GM23338 (cell line): ENCODE results near the gene NINJ2. TPM values are rescaled to one million over a fixed set of nuclear protein-coding genes. Genes with fewer than 3 reads are reported as not detected.

Experiments used
- ATAC-seq: fragments of 200-7000 bp; cut with Tn5 transposase; 3 replicates; pipeline ENCODE4 v1.9.1; 2020
- DNase-seq: peaks from one replicate; pipeline ENCODE4 v3.0.0-alpha.2; 2015; ENCODE audit warnings: low spot score
- H2AFZ ChIP-seq: fragments of 200-600 bp; sonication (generic); 2 replicates; pipeline ENCODE4 v1.8.0; 2016; ENCODE audit warnings: antibody characterized with exemption, mild to moderate bottlenecking, moderate library complexity
- H3F3A ChIP-seq: fragments of 200-600 bp; sonication (generic); replicated peaks from 2 replicates; pipeline ENCODE4 v1.8.0; 2017; ENCODE audit warnings: antibody characterized with exemption, mixed run types, low read depth
- H3K27ac ChIP-seq: fragments of 200-600 bp; sonication (generic); 2 replicates; pipeline ENCODE4 v1.6.1; 2016; ENCODE audit warnings: low read depth
- H3K27me3 ChIP-seq: fragments of 200-600 bp; sonication (generic); 2 replicates; pipeline ENCODE4 v1.8.0; 2016; ENCODE audit warnings: mild to moderate bottlenecking, mixed run types, moderate library complexity; ENCODE audit not compliant: insufficient read depth
- H3K36me3 ChIP-seq: fragments of 200-600 bp; sonication (generic); 2 replicates; pipeline ENCODE4 v1.8.0; 2016; ENCODE audit warnings: mild to moderate bottlenecking; ENCODE audit not compliant: insufficient read depth
- H3K4me1 ChIP-seq: fragments of 200-600 bp; sonication (generic); 2 replicates; pipeline ENCODE4 v1.8.0; 2016; ENCODE audit warnings: mild to moderate bottlenecking, moderate library complexity; ENCODE audit not compliant: insufficient read depth
- H3K4me2 ChIP-seq: fragments of 200-600 bp; sonication (generic); 2 replicates; pipeline ENCODE4 v1.7.1; 2017; ENCODE audit warnings: mixed run types
- H3K4me3 ChIP-seq: fragments of 200-600 bp; sonication (generic); 2 replicates; pipeline ENCODE4 v1.6.1; 2016; ENCODE audit warnings: mixed run types
- H3K79me2 ChIP-seq: fragments of 200-600 bp; sonication (generic); replicated peaks from 2 replicates; pipeline ENCODE4 v1.8.0; 2017; ENCODE audit warnings: mild to moderate bottlenecking; ENCODE audit not compliant: insufficient read depth
- H3K9me2 ChIP-seq: fragments of 200-600 bp; sonication (generic); 2 replicates; pipeline ENCODE4 v1.8.0; 2017; ENCODE audit not compliant: insufficient read depth
- H4K20me1 ChIP-seq: fragments of 200-600 bp; sonication (generic); replicated peaks from 2 replicates; pipeline ENCODE4 v1.8.0; 2017; ENCODE audit warnings: mild to moderate bottlenecking; ENCODE audit not compliant: insufficient read depth
- H3K27ac Mint-ChIP-seq: 2 replicates; pipeline ENCODE4 v1.8.0; 2020; ENCODE audit warnings: inconsistent platforms, mild to moderate bottlenecking, moderate library complexity, mixed read lengths
- H3K27me3 Mint-ChIP-seq: 3 replicates; pipeline ENCODE4 v1.8.0; 2022; ENCODE audit warnings: low read depth, mild to moderate bottlenecking, moderate library complexity, mixed read lengths, inconsistent platforms; ENCODE audit not compliant: insufficient read depth, poor library complexity
- H3K36me3 Mint-ChIP-seq: 3 replicates; pipeline ENCODE4 v1.8.0; 2021; ENCODE audit warnings: low read depth, mild to moderate bottlenecking, inconsistent platforms, moderate library complexity, mixed read lengths
- H3K4me1 Mint-ChIP-seq: 3 replicates; pipeline ENCODE4 v1.8.0; 2020; ENCODE audit warnings: mild to moderate bottlenecking, inconsistent platforms, mixed read lengths
- H3K4me3 Mint-ChIP-seq: 3 replicates; pipeline ENCODE4 v1.8.0; 2021; ENCODE audit warnings: moderate library complexity, mild to moderate bottlenecking, inconsistent platforms, mixed read lengths
- H3K9me3 Mint-ChIP-seq: 3 replicates; pipeline ENCODE4 v1.8.0; 2020; ENCODE audit warnings: moderate library complexity, mild to moderate bottlenecking, inconsistent platforms, mixed read lengths
- CREB1 ChIP-seq: fragments of 250-450 bp; sonication (Bioruptor Pico); IDR thresholded peaks from 2 replicates; pipeline ENCODE4 v1.5.0; 2020; ENCODE audit warnings: low read depth, mild to moderate bottlenecking, moderate library complexity
- CTCF ChIP-seq, 2 experiments: fragments of 200-600 bp in 1 of 2; sonication (generic) in 1 of 2; conservative IDR thresholded peaks; 2 replicates each; pipeline versions ENCODE4 v1.5.1 to v1.6.1; 2016 to 2017; ENCODE audit warnings: antibody characterized with exemption in 2 of 2, low read depth in 2 of 2, mild to moderate bottlenecking in 2 of 2, moderate library complexity in 1 of 2
- EZH2 ChIP-seq: fragments of 200-600 bp; sonication (generic); IDR thresholded peaks from one replicate; pipeline ENCODE4 v1.8.0; 2017; ENCODE audit warnings: antibody characterized with exemption, mild to moderate bottlenecking, low read depth; ENCODE audit not compliant: unreplicated experiment
- EZH2phosphoT487 ChIP-seq: fragments of 200-600 bp; sonication (generic); IDR thresholded peaks from one replicate; pipeline ENCODE4 v1.8.1; 2018; ENCODE audit warnings: antibody characterized with exemption; ENCODE audit not compliant: unreplicated experiment
- JUNB ChIP-seq: IDR thresholded peaks from one replicate; pipeline ENCODE4 v1.6.1; 2016; ENCODE audit warnings: antibody characterized with exemption; ENCODE audit not compliant: unreplicated experiment
- NANOG ChIP-seq: IDR thresholded peaks from 2 replicates; pipeline ENCODE4 v1.6.1; 2016; ENCODE audit warnings: antibody characterized with exemption, borderline replicate concordance
- POLR2AphosphoS5 ChIP-seq: IDR thresholded peaks from 2 replicates; pipeline ENCODE4 v1.6.1; 2016; ENCODE audit warnings: antibody characterized with exemption, low read depth
- REST ChIP-seq: IDR thresholded peaks from one replicate; pipeline ENCODE4 v1.6.1; 2018; ENCODE audit warnings: antibody characterized with exemption; ENCODE audit not compliant: unreplicated experiment
- STAT1 ChIP-seq: IDR thresholded peaks from one replicate; pipeline ENCODE4 v1.6.1; 2016; ENCODE audit warnings: antibody characterized with exemption; ENCODE audit not compliant: unreplicated experiment
- ZNF114 ChIP-seq: fragments of 250-450 bp; sonication (Bioruptor Pico); IDR thresholded peaks from 2 replicates; pipeline ENCODE4 v1.5.0; 2020; ENCODE audit warnings: mild to moderate bottlenecking, moderate library complexity
- ZNF331 ChIP-seq: fragments of 250-450 bp; sonication (Bioruptor Pico); IDR thresholded peaks from 2 replicates; pipeline ENCODE4 v1.5.0; 2020; ENCODE audit warnings: low read depth, mild to moderate bottlenecking, moderate library complexity
- polyA plus RNA-seq: library from polyadenylated mRNA; unstranded; fragments of >200 nt; fragmentation: Nextera tagmentation; extraction: Ambion mirVana; gene quantifications from 2 replicates; pipeline ENCODE4 v1.2.1, GENCODE V29; 2016
- total RNA-seq: library from RNA; depleted of rRNA; stranded (reverse); fragments of >200 nt; shearing (Covaris generic); gene quantifications from 2 replicates; pipeline ENCODE4 v1.2.3, GENCODE V29; 2014
- TF ChIP-seq, protein P1 (sequence below): IDR thresholded peaks from 2 replicates; pipeline ENCODE4 v1.6.1; 2016; ENCODE audit warnings: antibody characterized with exemption
- TF ChIP-seq, protein P2 (sequence below): fragments of 250-450 bp; sonication (Bioruptor Pico); IDR thresholded peaks from 2 replicates; pipeline ENCODE4 v1.5.0; 2020; ENCODE audit warnings: mild to moderate bottlenecking, moderate library complexity

The NINJ2 gene
- total and polyA plus RNA-seq, 2 experiments from 2014 or later, result 0.94 to 2.6 TPM

GRCh38 chr12:572532-572899 lies 90.7 kb downstream of the NINJ2 start:
- ATAC-seq (no peak), DNase-seq (no peak)
- TF ChIP-seq NANOG, result no peak
- TF ChIP-seq POLR2AphosphoS5, result no peak
- TF ChIP-seq, protein P1, sequence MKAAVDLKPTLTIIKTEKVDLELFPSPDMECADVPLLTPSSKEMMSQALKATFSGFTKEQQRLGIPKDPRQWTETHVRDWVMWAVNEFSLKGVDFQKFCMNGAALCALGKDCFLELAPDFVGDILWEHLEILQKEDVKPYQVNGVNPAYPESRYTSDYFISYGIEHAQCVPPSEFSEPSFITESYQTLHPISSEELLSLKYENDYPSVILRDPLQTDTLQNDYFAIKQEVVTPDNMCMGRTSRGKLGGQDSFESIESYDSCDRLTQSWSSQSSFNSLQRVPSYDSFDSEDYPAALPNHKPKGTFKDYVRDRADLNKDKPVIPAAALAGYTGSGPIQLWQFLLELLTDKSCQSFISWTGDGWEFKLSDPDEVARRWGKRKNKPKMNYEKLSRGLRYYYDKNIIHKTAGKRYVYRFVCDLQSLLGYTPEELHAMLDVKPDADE, result no peak
- TF ChIP-seq ZNF331 (CRISPR knock-in tag), result no peak
- no peak for TF ChIP-seq CREB1 (CRISPR knock-in tag)
- no peak for TF ChIP-seq EZH2phosphoT487
- TF ChIP-seq EZH2, result no peak
- TF ChIP-seq, protein P2, sequence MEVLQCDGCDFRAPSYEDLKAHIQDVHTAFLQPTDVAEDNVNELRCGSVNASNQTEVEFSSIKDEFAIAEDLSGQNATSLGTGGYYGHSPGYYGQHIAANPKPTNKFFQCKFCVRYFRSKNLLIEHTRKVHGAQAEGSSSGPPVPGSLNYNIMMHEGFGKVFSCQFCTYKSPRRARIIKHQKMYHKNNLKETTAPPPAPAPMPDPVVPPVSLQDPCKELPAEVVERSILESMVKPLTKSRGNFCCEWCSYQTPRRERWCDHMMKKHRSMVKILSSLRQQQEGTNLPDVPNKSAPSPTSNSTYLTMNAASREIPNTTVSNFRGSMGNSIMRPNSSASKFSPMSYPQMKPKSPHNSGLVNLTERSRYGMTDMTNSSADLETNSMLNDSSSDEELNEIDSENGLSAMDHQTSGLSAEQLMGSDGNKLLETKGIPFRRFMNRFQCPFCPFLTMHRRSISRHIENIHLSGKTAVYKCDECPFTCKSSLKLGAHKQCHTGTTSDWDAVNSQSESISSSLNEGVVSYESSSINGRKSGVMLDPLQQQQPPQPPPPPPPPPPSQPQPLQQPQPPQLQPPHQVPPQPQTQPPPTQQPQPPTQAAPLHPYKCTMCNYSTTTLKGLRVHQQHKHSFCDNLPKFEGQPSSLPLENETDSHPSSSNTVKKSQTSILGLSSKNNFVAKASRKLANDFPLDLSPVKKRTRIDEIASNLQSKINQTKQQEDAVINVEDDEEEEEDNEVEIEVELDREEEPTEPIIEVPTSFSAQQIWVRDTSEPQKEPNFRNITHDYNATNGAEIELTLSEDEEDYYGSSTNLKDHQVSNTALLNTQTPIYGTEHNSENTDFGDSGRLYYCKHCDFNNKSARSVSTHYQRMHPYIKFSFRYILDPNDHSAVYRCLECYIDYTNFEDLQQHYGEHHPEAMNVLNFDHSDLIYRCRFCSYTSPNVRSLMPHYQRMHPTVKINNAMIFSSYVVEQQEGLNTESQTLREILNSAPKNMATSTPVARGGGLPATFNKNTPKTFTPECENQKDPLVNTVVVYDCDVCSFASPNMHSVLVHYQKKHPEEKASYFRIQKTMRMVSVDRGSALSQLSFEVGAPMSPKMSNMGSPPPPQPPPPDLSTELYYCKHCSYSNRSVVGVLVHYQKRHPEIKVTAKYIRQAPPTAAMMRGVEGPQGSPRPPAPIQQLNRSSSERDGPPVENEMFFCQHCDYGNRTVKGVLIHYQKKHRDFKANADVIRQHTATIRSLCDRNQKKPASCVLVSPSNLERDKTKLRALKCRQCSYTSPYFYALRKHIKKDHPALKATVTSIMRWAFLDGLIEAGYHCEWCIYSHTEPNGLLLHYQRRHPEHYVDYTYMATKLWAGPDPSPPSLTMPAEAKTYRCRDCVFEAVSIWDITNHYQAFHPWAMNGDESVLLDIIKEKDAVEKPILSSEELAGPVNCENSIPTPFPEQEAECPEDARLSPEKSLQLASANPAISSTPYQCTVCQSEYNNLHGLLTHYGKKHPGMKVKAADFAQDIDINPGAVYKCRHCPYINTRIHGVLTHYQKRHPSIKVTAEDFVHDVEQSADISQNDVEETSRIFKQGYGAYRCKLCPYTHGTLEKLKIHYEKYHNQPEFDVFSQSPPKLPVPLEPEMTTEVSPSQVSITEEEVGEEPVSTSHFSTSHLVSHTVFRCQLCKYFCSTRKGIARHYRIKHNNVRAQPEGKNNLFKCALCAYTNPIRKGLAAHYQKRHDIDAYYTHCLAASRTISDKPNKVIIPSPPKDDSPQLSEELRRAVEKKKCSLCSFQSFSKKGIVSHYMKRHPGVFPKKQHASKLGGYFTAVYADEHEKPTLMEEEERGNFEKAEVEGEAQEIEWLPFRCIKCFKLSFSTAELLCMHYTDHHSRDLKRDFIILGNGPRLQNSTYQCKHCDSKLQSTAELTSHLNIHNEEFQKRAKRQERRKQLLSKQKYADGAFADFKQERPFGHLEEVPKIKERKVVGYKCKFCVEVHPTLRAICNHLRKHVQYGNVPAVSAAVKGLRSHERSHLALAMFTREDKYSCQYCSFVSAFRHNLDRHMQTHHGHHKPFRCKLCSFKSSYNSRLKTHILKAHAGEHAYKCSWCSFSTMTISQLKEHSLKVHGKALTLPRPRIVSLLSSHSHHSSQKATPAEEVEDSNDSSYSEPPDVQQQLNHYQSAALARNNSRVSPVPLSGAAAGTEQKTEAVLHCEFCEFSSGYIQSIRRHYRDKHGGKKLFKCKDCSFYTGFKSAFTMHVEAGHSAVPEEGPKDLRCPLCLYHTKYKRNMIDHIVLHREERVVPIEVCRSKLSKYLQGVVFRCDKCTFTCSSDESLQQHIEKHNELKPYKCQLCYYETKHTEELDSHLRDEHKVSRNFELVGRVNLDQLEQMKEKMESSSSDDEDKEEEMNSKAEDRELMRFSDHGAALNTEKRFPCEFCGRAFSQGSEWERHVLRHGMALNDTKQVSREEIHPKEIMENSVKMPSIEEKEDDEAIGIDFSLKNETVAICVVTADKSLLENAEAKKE, result no peak
- no peak for TF ChIP-seq STAT1
- TF ChIP-seq ZNF114 (CRISPR knock-in tag), result no peak
- no peak for TF ChIP-seq CTCF (conservative IDR thresholded peaks at IDR 0.05; ENCODE audit: low read depth in 2 of 2)
- no peak for TF ChIP-seq REST
- TF ChIP-seq JUNB, result no peak
- no peaks in the 10 kb centered on the region; the same call in 2 of the 3 replicates for H3K36me3 Mint-ChIP-seq
- Histone ChIP-seq H3K79me2 (no peaks in the 10 kb centered on the region), H3K27me3 (peaks cover 7% of the 10 kb centered on the region; the same call in 1 of the 2 replicates), H3K27ac (no peak overlapping the region), H3K4me1 (peaks cover 7% of the 10 kb centered on the region; the same call in 1 of the 2 replicates), H2AFZ (no peak overlapping the region), H3K4me3 (no peak overlapping the region), H3F3A (0 out of 2 replicates have a peak, but pooled peaks cover 3% of the 10 kb centered on the region), H3K36me3 (no peaks in the 10 kb centered on the region), H4K20me1 (no peaks in the 10 kb centered on the region), H3K9me2 (no peaks in the 10 kb centered on the region), H3K4me2 (no peak overlapping the region)
- no peak overlapping the region for H3K4me3 Mint-ChIP-seq
- peaks cover 16% of the 10 kb centered on the region for H3K27me3 Mint-ChIP-seq
- no peak overlapping the region for H3K27ac Mint-ChIP-seq
- H3K4me1 Mint-ChIP-seq, result peaks cover 13% of the 10 kb centered on the region
- H3K9me3 Mint-ChIP-seq, result no peaks in the 10 kb centered on the region; the same call in 2 of the 3 replicates
